WTC11 (cell line): Measurements from ENCODE around the gene SAT2.

ENCODE experiments used
- TP53 ChIP-seq: sonication (generic); formaldehyde crosslinking; IDR thresholded peaks from 2 replicates; pipeline ENCODE4 v1.8.1; 2023; ENCODE audit warnings: mild to moderate bottlenecking, missing genetic modification reagents
- TF ChIP-seq, protein P1 (sequence below): fragments of 200-600 bp; IDR thresholded peaks from 2 replicates; pipeline ENCODE4 v1.8.0; 2022; ENCODE audit warnings: antibody characterized with exemption

DNA sequence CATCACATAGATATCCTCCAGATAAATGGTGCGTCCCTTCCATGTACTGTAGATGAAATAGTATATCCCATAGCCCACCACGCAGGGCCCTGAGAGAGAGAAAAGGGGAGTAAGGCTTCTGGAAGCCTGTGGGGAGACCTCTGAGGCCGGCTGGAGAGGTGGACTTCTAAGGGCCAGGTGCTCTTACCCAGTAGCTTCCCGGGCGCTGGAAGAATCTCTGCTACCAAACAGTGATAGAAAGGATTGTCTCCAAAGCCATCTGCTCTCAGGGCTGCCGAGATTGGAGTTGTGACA, 718 bp downstream of the SAT2 start:
- no peak for TF ChIP-seq TP53 (CRISPR knock-in tag)
- TF ChIP-seq, protein P1, sequence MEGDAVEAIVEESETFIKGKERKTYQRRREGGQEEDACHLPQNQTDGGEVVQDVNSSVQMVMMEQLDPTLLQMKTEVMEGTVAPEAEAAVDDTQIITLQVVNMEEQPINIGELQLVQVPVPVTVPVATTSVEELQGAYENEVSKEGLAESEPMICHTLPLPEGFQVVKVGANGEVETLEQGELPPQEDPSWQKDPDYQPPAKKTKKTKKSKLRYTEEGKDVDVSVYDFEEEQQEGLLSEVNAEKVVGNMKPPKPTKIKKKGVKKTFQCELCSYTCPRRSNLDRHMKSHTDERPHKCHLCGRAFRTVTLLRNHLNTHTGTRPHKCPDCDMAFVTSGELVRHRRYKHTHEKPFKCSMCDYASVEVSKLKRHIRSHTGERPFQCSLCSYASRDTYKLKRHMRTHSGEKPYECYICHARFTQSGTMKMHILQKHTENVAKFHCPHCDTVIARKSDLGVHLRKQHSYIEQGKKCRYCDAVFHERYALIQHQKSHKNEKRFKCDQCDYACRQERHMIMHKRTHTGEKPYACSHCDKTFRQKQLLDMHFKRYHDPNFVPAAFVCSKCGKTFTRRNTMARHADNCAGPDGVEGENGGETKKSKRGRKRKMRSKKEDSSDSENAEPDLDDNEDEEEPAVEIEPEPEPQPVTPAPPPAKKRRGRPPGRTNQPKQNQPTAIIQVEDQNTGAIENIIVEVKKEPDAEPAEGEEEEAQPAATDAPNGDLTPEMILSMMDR, result no peak
